PC-9 (cell line): ENCODE results near the gene PPP1CB.

Experiments used
- EZH2 ChIP-seq: fragments of 200-600 bp; sonication (generic); IDR thresholded peaks from 2 replicates; pipeline ENCODE4 v1.8.0; 2017; ENCODE audit warnings: antibody characterized with exemption, low read depth
- TF ChIP-seq, protein P1 (sequence below): fragments of 200-600 bp; sonication (generic); conservative IDR thresholded peaks from 2 replicates; pipeline ENCODE4 v1.6.1; 2017; ENCODE audit warnings: mixed run types, antibody characterized with exemption, mild to moderate bottlenecking, moderate library complexity

GRCh38 chr2:28833740-28834470 lies 82.3 kb downstream of the PPP1CB start:
- no peak for TF ChIP-seq EZH2
- TF ChIP-seq, protein P1, sequence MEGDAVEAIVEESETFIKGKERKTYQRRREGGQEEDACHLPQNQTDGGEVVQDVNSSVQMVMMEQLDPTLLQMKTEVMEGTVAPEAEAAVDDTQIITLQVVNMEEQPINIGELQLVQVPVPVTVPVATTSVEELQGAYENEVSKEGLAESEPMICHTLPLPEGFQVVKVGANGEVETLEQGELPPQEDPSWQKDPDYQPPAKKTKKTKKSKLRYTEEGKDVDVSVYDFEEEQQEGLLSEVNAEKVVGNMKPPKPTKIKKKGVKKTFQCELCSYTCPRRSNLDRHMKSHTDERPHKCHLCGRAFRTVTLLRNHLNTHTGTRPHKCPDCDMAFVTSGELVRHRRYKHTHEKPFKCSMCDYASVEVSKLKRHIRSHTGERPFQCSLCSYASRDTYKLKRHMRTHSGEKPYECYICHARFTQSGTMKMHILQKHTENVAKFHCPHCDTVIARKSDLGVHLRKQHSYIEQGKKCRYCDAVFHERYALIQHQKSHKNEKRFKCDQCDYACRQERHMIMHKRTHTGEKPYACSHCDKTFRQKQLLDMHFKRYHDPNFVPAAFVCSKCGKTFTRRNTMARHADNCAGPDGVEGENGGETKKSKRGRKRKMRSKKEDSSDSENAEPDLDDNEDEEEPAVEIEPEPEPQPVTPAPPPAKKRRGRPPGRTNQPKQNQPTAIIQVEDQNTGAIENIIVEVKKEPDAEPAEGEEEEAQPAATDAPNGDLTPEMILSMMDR: no peak
